ENCODE data around the gene AGER. TPM values are rescaled to one million over a fixed set of nuclear protein-coding genes. Genes with fewer than 3 reads are reported as not detected.

Gene AGER
- total RNA-seq (8.5 TPM), polyA plus RNA-seq (81.3 TPM)
- long read RNA-seq, donor 1: 0 reads
- long read RNA-seq, donor 2: 0 reads
- long read RNA-seq, donor 3, partial matches to known transcripts: 0 of 3 reads
- long read RNA-seq, donor 3, other reads (novel, unspliced or antisense): 0 of 3 reads
- long read RNA-seq, donor 4, partial matches to known transcripts: 0 of 2 reads
- long read RNA-seq, donor 4, other reads (novel, unspliced or antisense): 0 of 2 reads
- long read RNA-seq, donor 5, partial matches to known transcripts: 0 of 7 reads
- long read RNA-seq, donor 5, other reads (novel, unspliced or antisense): 0 of 7 reads
- long read RNA-seq, donor 6, partial matches to known transcripts: 0 of 2 reads
- long read RNA-seq, donor 6, other reads (novel, unspliced or antisense): 0 of 2 reads
- long read RNA-seq, donor 7, partial matches to known transcripts: 0 of 4 reads
- long read RNA-seq, donor 7, other reads (novel, unspliced or antisense): 0 of 4 reads
- long read RNA-seq, donor 8, partial matches to known transcripts: 0 of 1 reads
- long read RNA-seq, donor 8, other reads (novel, unspliced or antisense): 0 of 1 reads
- long read RNA-seq, donor 9, partial matches to known transcripts: 0 of 5 reads
- long read RNA-seq, donor 9, other reads (novel, unspliced or antisense): 0 of 5 reads
- long read RNA-seq, donor 10, partial matches to known transcripts: 0 of 1 reads
- long read RNA-seq, donor 10, other reads (novel, unspliced or antisense): 0 of 1 reads

GRCh38 chr6:32184084-32184640 lies at the start of gene AGER:
TSS of gene AGER (minus strand) at chr6:32184253. CDS start at chr6:32184222, 31 bp downstream.
- WGBS: 97% methylated on average over 6 of the region's 6 CpGs

GRCh38 chr6:32226434-32226833 lies 42.4 kb upstream of the AGER start:
- Histone ChIP-seq H3K27ac (ENCODE audit: low read depth in 1 of 2, low read length in 1 of 2) (no peak overlapping the region), H3K4me1 (ENCODE audit: control insufficient read depth in 2 of 2, insufficient read depth in 2 of 2, low read length in 2 of 2) (peaks cover 5 to 14% of the 10 kb centered on the region in 2 donors), H3K9me3 (ENCODE audit: control insufficient read depth in 2 of 2, insufficient read depth in 1 of 2, low read length in 1 of 2) (no peaks in the 10 kb centered on the region), H3K27me3 (ENCODE audit: control insufficient read depth in 2 of 2, insufficient read depth in 1 of 2, low read length in 1 of 2) (no peaks in the 10 kb centered on the region), H3K4me3 (ENCODE audit: low read length in 2 of 2) (no peak overlapping the region), H3K36me3 (ENCODE audit: control insufficient read depth in 2 of 2, insufficient read depth in 2 of 2, low read length in 1 of 2) (no peaks in the 10 kb centered on the region)
- DNase-seq (ENCODE audit: low read depth in 6 of 9, low spot score in 9 of 9): no peak
- 98% methylated on average over 7 of the region's 7 CpGs for WGBS

More at GRCh38 chr6:32184084-32184640, at the start of gene AGER:
- H3K27me3 ChIP-seq (ENCODE audit: control insufficient read depth in 2 of 2, insufficient read depth in 1 of 2, low read length in 1 of 2): no peaks in the 10 kb centered on the region
- no peak within 1 kb of the TSS for H3K27ac ChIP-seq (ENCODE audit: low read depth in 1 of 2, low read length in 1 of 2)
- peaks cover 28 to 46% of the 10 kb centered on the region in 2 donors for H3K4me1 ChIP-seq (ENCODE audit: control insufficient read depth in 2 of 2, insufficient read depth in 2 of 2, low read length in 2 of 2)
- no peak for DNase-seq (ENCODE audit: low read depth in 6 of 9, low spot score in 9 of 9)
- H3K36me3 ChIP-seq (ENCODE audit: control insufficient read depth in 2 of 2, insufficient read depth in 2 of 2, low read length in 1 of 2): peaks cover 66 to 85% of the 10 kb centered on the region in 2 donors
- no peak within 1 kb of the TSS for H3K4me3 ChIP-seq (ENCODE audit: low read length in 2 of 2)
- peaks cover 1 to 2% of the 10 kb centered on the region in 2 donors for H3K9me3 ChIP-seq (ENCODE audit: control insufficient read depth in 2 of 2, insufficient read depth in 1 of 2, low read length in 1 of 2)

- 82% methylated on average over 2 of the region's 2 CpGs for WGBS
- no peaks in the 10 kb centered on the region for H3K36me3 ChIP-seq (ENCODE audit: control insufficient read depth in 2 of 2, insufficient read depth in 2 of 2, low read length in 1 of 2)
- H3K4me1 ChIP-seq (ENCODE audit: control insufficient read depth in 2 of 2, insufficient read depth in 2 of 2, low read length in 2 of 2): peaks cover 5 to 14% of the 10 kb centered on the region in 2 donors
- DNase-seq (ENCODE audit: low read depth in 6 of 9, low spot score in 9 of 9): no peak
- no peak overlapping the region for H3K27ac ChIP-seq (ENCODE audit: low read depth in 1 of 2, low read length in 1 of 2)
- no peak overlapping the region for H3K4me3 ChIP-seq (ENCODE audit: low read length in 2 of 2)
- H3K27me3 ChIP-seq (ENCODE audit: control insufficient read depth in 2 of 2, insufficient read depth in 1 of 2, low read length in 1 of 2): no peaks in the 10 kb centered on the region
- H3K9me3 ChIP-seq (ENCODE audit: control insufficient read depth in 2 of 2, insufficient read depth in 1 of 2, low read length in 1 of 2): no peaks in the 10 kb centered on the region
These were observed 40.6 kb upstream of the AGER start for GRCh38 chr6:32224696-32225095.

- WGBS: 80% methylated on average over 20 of the region's 20 CpGs
- no peak within 1 kb of the TSS for H3K27ac ChIP-seq (ENCODE audit: low read depth in 1 of 2, low read length in 1 of 2)
- DNase-seq (ENCODE audit: low read depth in 6 of 9, low spot score in 9 of 9): no peak
These were observed 39.5 kb upstream of the AGER start, which contains the start of gene NOTCH4 for GRCh38 chr6:32223258-32224235. TSS of gene NOTCH4 (minus strand) at chr6:32224067. CDS start at chr6:32223928, 139 bp downstream.

GRCh38 chr6:32222333-32223230 lies 38.5 kb upstream of the AGER start:
- Histone ChIP-seq H3K4me3 (ENCODE audit: low read length in 2 of 2) (no peak overlapping the region), H3K36me3 (ENCODE audit: control insufficient read depth in 2 of 2, insufficient read depth in 2 of 2, low read length in 1 of 2) (no peaks in the 10 kb centered on the region)
- no peak for DNase-seq (ENCODE audit: low read depth in 6 of 9, low spot score in 9 of 9)

More at GRCh38 chr6:32223258-32224235, 39.5 kb upstream of the AGER start, which contains the start of gene NOTCH4:
- no peaks in the 10 kb centered on the region for H3K9me3 ChIP-seq (ENCODE audit: control insufficient read depth in 2 of 2, insufficient read depth in 1 of 2, low read length in 1 of 2)
- H3K4me1 ChIP-seq (ENCODE audit: control insufficient read depth in 2 of 2, insufficient read depth in 2 of 2, low read length in 2 of 2): peaks cover 5 to 14% of the 10 kb centered on the region in 2 donors
- H3K27me3 ChIP-seq (ENCODE audit: control insufficient read depth in 2 of 2, insufficient read depth in 1 of 2, low read length in 1 of 2): no peaks in the 10 kb centered on the region
- H3K36me3 ChIP-seq (ENCODE audit: control insufficient read depth in 2 of 2, insufficient read depth in 2 of 2, low read length in 1 of 2): no peaks in the 10 kb centered on the region
- no peak within 1 kb of the TSS for H3K4me3 ChIP-seq (ENCODE audit: low read length in 2 of 2)

GRCh38 chr6:32220021-32220420 lies 36.0 kb upstream of the AGER start:
- Histone ChIP-seq H3K36me3 (ENCODE audit: control insufficient read depth in 2 of 2, insufficient read depth in 2 of 2, low read length in 1 of 2) (no peaks in the 10 kb centered on the region), H3K27ac (ENCODE audit: low read depth in 1 of 2, low read length in 1 of 2) (no peak overlapping the region), H3K9me3 (ENCODE audit: control insufficient read depth in 2 of 2, insufficient read depth in 1 of 2, low read length in 1 of 2) (no peaks in the 10 kb centered on the region), H3K4me1 (ENCODE audit: control insufficient read depth in 2 of 2, insufficient read depth in 2 of 2, low read length in 2 of 2) (peaks cover 5 to 15% of the 10 kb centered on the region in 2 donors), H3K4me3 (ENCODE audit: low read length in 2 of 2) (no peak overlapping the region), H3K27me3 (ENCODE audit: control insufficient read depth in 2 of 2, insufficient read depth in 1 of 2, low read length in 1 of 2) (no peaks in the 10 kb centered on the region)
- WGBS: 94% methylated on average over 4 of the region's 4 CpGs
- no peak for DNase-seq (ENCODE audit: low read depth in 6 of 9, low spot score in 9 of 9)

More at GRCh38 chr6:32222333-32223230, 38.5 kb upstream of the AGER start:
- H3K27ac ChIP-seq (ENCODE audit: low read depth in 1 of 2, low read length in 1 of 2): no peak overlapping the region
- 82% methylated on average over 8 of the region's 8 CpGs for WGBS
- H3K9me3 ChIP-seq (ENCODE audit: control insufficient read depth in 2 of 2, insufficient read depth in 1 of 2, low read length in 1 of 2): no peaks in the 10 kb centered on the region
- H3K27me3 ChIP-seq (ENCODE audit: control insufficient read depth in 2 of 2, insufficient read depth in 1 of 2, low read length in 1 of 2): no peaks in the 10 kb centered on the region
- H3K4me1 ChIP-seq (ENCODE audit: control insufficient read depth in 2 of 2, insufficient read depth in 2 of 2, low read length in 2 of 2): peaks cover 5 to 14% of the 10 kb centered on the region in 2 donors

- Histone ChIP-seq H3K4me1 (ENCODE audit: control insufficient read depth in 2 of 2, insufficient read depth in 2 of 2, low read length in 2 of 2) (peaks cover 5 to 31% of the 10 kb centered on the region in 2 donors), H3K36me3 (ENCODE audit: control insufficient read depth in 2 of 2, insufficient read depth in 2 of 2, low read length in 1 of 2) (no peaks in the 10 kb centered on the region), H3K27ac (ENCODE audit: low read depth in 1 of 2, low read length in 1 of 2) (no peak overlapping the region), H3K27me3 (ENCODE audit: control insufficient read depth in 2 of 2, insufficient read depth in 1 of 2, low read length in 1 of 2) (no peaks in the 10 kb centered on the region), H3K4me3 (ENCODE audit: low read length in 2 of 2) (no peak overlapping the region), H3K9me3 (ENCODE audit: control insufficient read depth in 2 of 2, insufficient read depth in 1 of 2, low read length in 1 of 2) (no peaks in the 10 kb centered on the region)
- no peak for DNase-seq (ENCODE audit: low read depth in 6 of 9, low spot score in 9 of 9)
- 81% methylated on average over 7 of the region's 7 CpGs for WGBS
These were observed 34.1 kb upstream of the AGER start for GRCh38 chr6:32218167-32218566.

Measured in thymus (tissue), 14 donors.